ENCODE measurements around the gene RFC2. TPM values are rescaled to one million over a fixed set of nuclear protein-coding genes. Genes with fewer than 3 reads are reported as not detected.

The RFC2 gene
- total RNA-seq, 1 donor from 2014 or later: 12.4 TPM

GRCh38 chr7:74233655-74234285, 20.4 kb downstream of the RFC2 start:
- no peak for TF ChIP-seq CTCF (IDR thresholded peaks at IDR 0.05; ENCODE audit: insufficient read depth, low read length, severe bottlenecking)
- no peaks in the 10 kb centered on the region for H3K27me3 ChIP-seq (ENCODE audit: control insufficient read depth, insufficient read depth, low read length)
- FAIRE-seq: no peak
- DNase-seq (ENCODE audit: low read depth): no peak
- H3K4me3 ChIP-seq (ENCODE audit: low read depth, low read length): no peak overlapping the region
- H3K36me3 ChIP-seq (ENCODE audit: control insufficient read depth, insufficient read depth, low read length): peaks cover 9% of the 10 kb centered on the region

- TF ChIP-seq CTCF (IDR thresholded peaks at IDR 0.05; ENCODE audit: insufficient read depth, low read length, severe bottlenecking): no peak
- Histone ChIP-seq H3K4me3 (ENCODE audit: low read depth, low read length) (no peak overlapping the region), H3K27me3 (ENCODE audit: control insufficient read depth, insufficient read depth, low read length) (no peaks in the 10 kb centered on the region), H3K36me3 (ENCODE audit: control insufficient read depth, insufficient read depth, low read length) (peaks cover 7% of the 10 kb centered on the region)
- DNase-seq (ENCODE audit: low read depth) (no peak), FAIRE-seq (no peak)
Measured at GRCh38 chr7:74231232-74231590, 23.0 kb downstream of the RFC2 start.

GRCh38 chr7:74230446-74231231, 23.6 kb downstream of the RFC2 start:
- H3K36me3 ChIP-seq (ENCODE audit: control insufficient read depth, insufficient read depth, low read length): peaks cover 7% of the 10 kb centered on the region
- no peak for FAIRE-seq

GRCh38 chr7:74228951-74229900, 25.0 kb downstream of the RFC2 start:
- H3K27me3 ChIP-seq (ENCODE audit: control insufficient read depth, insufficient read depth, low read length): no peaks in the 10 kb centered on the region
- H3K4me3 ChIP-seq (ENCODE audit: low read depth, low read length): no peak overlapping the region
- no peak for FAIRE-seq
- H3K36me3 ChIP-seq (ENCODE audit: control insufficient read depth, insufficient read depth, low read length): peaks cover 5% of the 10 kb centered on the region
- no peak for DNase-seq (ENCODE audit: low read depth)
- no peak for TF ChIP-seq CTCF (IDR thresholded peaks at IDR 0.05; ENCODE audit: insufficient read depth, low read length, severe bottlenecking)

More at GRCh38 chr7:74230446-74231231, 23.6 kb downstream of the RFC2 start:
- DNase-seq (ENCODE audit: low read depth): no peak
- Histone ChIP-seq H3K27me3 (ENCODE audit: control insufficient read depth, insufficient read depth, low read length) (no peaks in the 10 kb centered on the region), H3K4me3 (ENCODE audit: low read depth, low read length) (no peak overlapping the region)
- TF ChIP-seq CTCF (IDR thresholded peaks at IDR 0.05; ENCODE audit: insufficient read depth, low read length, severe bottlenecking): no peak

- TF ChIP-seq CTCF (IDR thresholded peaks at IDR 0.05; ENCODE audit: insufficient read depth, low read length, severe bottlenecking): no peak
- Histone ChIP-seq H3K36me3 (ENCODE audit: control insufficient read depth, insufficient read depth, low read length) (peaks cover 3% of the 10 kb centered on the region), H3K27me3 (ENCODE audit: control insufficient read depth, insufficient read depth, low read length) (no peaks in the 10 kb centered on the region), H3K4me3 (ENCODE audit: low read depth, low read length) (no peak overlapping the region)
- FAIRE-seq (no peak), DNase-seq (ENCODE audit: low read depth) (no peak)
Measured at GRCh38 chr7:74226633-74227032, 27.6 kb downstream of the RFC2 start.
